Measurements from ENCODE around the gene MINAR2. TPM values are rescaled to one million over a fixed set of nuclear protein-coding genes. Genes with fewer than 3 reads are reported as not detected.

Gene MINAR2
- total RNA-seq, result under 0.01 TPM in 2 replicates

GRCh38 chr5:129747572-129748407 is at the start of gene MINAR2:
MINAR2 (plus strand) TSS chr5:129748094; CDS start chr5:129748191, 97 bp downstream.

Other genes starting within 250 kb of the MINAR2 start
- 7.7 and 14.1 TPM in 2 replicates for gene CHSY3, start 156.4 kb downstream of the MINAR2 start, total RNA-seq

Measured in smooth muscle cell of bladder (primary cell).